ENCODE results near the gene DIP2C.
A peak's percentile ranks its signal among the peaks of the same experiment; 100 is the strongest.
"Not testable (repeated sequence)": the region's sequence is repeated elsewhere in the genome, so short reads cannot be mapped to it uniquely, and the experiment has no call there.

Gene DIP2C

DNA sequence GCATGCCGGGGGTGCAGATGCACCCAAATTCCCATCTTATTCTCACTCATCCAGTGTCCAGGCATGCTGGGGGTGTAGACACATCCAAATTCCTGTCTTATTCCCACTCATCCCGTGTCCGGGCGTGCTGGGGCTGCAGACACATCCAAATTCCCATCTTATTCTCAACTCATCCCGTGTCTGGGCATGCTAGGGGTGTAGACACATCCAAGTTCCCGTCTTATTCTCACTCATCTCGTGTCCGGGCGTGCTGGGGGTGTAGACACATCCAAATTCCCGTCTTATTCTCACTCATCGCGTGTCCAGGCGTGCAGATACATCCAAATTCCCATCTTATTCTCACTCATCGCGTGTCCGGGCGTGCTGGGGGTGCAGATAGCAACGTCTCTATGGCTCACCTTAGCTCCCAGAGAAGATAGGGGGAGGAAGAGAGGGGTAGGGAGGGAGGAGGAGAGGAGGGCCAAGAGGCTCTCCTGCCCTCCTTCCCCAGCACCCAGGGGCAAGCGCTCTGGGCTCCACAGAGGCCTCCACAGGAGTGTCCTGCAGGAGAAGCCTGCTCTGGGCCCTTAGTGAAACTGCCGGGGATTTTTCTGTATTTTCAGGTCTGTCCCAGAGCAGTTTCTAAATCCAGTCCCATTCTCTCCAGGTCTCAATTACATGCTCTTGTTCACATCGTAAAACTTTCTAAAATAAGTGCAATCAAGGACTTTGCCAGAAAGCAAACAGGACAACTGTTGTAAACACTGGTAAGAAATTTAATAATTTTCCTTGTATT is 210.8 kb downstream of the DIP2C start:
- no peak for DNase-seq (ENCODE audit: low spot score)

- no peak for DNase-seq (ENCODE audit: low spot score)
Observed at GRCh38 chr10:477620-478019, 211.8 kb downstream of the DIP2C start.

DNA sequence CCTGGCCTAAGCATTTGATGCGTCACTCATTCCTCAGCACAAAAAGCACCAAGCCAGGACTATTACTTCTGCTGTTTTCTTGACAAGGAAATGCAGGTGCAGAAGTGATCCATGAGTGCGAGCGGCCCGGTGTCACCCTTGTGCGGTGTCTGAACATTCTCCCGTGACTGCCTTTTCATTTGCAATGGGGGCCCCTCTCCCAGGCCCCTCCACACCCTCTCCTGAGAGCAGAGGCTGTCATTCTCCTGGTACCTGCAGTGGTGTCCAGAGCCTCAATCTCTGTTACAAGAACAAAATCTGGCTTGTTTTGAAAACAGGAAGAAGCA is 213.1 kb downstream of the DIP2C start:
- no peak for DNase-seq (ENCODE audit: low spot score)

GRCh38 chr10:475709-476454 is 213.6 kb downstream of the DIP2C start:
- no peak for DNase-seq (ENCODE audit: low spot score)

DNA sequence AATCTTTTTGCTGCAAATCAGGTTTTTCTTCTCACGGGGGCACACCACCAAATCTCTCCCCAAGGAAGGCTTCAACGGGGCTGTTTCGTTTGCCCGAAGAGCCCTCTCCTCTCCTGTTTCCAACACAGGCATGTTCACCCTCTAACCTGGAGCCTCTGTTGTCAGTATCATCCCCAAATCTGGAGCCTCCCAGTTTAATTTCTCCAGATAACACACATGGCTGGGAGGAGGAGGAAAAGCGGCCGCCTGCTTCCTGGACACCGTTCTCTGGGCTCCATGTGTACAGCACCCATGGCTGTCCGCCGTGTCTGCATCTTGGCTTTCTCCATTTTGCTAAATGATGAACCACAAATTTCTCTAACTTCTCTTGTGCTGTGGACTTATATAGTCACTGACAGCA is 214.5 kb downstream of the DIP2C start:
- DNase-seq (ENCODE audit: low spot score): no peak

GRCh38 chr10:474406-474805 is 215.1 kb downstream of the DIP2C start:
- no peak for DNase-seq (ENCODE audit: low spot score)

GRCh38 chr10:472241-472910 is 217.1 kb downstream of the DIP2C start:
- DNase-seq (ENCODE audit: low spot score): no peak

DNA sequence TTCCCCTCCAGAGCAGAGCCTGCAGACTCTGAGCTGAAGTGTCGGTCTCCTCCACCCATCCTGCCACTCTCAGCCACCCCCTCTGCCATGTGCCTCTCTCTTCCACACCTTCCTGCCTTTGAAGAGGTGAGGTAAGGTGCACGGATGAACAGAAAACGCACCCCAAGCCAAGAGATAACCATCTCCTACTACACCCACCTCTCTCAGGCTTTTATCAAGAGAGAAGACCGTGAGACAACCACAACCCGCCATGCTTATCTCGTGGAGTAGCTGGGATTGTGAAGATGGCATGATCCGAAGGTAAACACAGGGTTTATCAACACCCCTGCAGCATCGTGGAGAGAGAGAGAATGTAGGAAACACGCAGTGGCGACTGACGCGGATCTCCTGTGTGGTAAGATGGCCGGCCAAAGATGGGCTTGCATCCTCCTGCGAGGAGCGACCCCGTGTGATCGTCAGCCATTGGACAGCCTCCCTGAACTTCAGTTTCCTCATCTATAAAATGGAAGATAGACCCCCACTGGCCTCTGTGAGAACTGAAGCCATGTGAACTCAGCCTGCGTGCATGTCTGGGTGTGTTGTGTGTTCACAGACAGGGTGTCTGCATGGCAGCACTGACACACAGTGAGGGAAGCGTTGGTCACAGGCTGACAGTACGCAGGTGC is 219.0 kb downstream of the DIP2C start:
- peak; percentile 51 for DNase-seq (ENCODE audit: low spot score)

DNA sequence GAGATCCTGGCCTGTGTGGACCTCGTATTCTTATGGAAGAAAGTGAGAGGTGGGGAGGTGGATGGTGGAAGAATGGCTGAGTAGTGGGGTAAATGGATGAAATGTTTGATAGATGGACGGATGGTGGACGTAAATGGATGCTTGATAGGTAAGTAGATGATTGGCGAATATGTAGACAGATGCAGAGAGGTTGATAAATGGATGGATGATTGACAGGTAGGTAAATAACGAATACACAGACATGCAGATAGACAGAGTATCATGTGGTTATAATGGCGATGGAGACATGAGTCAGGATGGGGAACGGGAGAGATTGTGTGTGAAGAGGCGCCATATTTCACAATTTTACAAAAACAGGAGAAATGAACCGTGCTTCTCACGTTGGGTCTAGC is 219.5 kb downstream of the DIP2C start:
- no peak for DNase-seq (ENCODE audit: low spot score)

- DNase-seq (ENCODE audit: low spot score): no peak
Observed at GRCh38 chr10:459743-460142, 229.7 kb downstream of the DIP2C start.

DNA sequence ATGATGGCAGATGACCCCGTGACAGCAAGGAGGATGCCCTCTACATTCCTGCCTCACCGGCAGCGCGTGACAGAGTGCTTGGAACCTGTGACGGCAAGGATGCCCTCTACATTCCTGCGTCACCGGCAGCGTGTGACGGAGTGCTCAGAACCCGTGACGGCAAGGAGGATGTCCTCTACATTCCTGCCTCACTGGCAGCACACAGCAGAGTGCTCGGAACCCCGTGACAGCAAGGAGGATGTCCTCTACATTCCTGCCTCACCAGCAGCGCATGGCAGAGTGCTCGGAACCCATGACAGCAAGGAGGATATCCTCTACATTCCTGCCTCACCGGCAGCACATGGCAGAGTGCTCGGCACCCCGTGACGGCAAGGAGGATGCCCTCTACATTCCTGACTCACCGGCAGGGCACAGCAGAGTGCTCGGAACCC is 231.0 kb downstream of the DIP2C start:
- no peak for DNase-seq (ENCODE audit: low spot score)

DNA sequence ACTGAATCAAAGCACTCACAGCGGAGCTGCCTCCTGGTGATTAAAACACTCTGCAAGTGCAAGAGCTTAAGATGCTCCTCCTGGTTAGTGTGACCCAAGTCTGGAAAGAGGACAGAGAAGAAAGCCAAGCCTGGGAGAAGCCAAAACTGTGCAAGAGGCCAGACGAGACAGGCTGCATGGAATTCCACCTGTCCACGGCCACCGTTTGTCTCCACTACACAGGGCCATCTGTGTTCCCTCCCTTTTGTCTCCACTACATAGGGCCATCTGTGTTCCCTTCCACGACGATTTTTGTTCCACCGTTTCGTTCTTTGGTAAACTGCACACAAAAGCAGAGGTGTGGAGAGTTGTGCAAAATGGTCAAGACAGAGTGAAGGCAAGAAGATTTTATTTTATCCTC is 233.0 kb downstream of the DIP2C start:
- DNase-seq (ENCODE audit: low spot score): no peak

DNA sequence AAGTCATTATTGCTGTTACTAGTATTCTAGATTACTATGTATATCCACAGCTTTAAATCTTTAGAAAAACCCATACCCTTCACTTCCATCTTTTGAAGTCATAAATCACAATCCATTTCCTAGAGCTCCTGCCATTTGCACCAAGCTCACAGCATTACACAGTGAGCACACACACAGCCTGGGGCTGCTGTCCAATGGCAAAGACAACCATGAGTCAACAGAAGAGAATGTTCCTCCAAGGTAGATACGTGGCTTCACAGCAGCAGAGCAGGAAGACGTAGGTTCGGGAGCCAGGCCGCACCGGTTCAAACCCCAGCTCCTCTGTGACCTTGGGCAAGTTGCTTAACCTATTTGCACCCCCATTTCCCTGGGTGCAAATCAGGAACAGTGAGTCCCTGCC is 234.6 kb downstream of the DIP2C start:
- no peak for DNase-seq (ENCODE audit: low spot score)

DNA sequence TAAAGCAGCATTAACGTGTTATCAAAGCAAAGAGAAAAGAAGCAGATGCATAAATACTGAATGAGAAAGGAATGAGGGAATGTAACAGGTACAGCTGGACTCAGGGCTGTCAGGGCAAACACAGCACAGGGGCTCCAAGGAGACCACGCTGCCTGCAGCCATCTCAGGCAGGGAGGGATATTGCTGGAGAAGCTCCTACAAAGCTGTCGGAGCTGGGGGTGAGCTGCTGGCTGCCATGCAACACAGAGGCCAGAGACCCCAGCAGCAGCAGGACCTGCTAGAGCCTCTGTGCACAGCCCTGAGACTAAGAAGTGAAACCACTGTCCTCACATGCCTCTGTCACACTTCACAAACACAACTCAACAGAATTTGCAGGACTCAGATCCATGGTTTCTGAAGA is 235.8 kb downstream of the DIP2C start:
- no peak for DNase-seq (ENCODE audit: low spot score)

DNA sequence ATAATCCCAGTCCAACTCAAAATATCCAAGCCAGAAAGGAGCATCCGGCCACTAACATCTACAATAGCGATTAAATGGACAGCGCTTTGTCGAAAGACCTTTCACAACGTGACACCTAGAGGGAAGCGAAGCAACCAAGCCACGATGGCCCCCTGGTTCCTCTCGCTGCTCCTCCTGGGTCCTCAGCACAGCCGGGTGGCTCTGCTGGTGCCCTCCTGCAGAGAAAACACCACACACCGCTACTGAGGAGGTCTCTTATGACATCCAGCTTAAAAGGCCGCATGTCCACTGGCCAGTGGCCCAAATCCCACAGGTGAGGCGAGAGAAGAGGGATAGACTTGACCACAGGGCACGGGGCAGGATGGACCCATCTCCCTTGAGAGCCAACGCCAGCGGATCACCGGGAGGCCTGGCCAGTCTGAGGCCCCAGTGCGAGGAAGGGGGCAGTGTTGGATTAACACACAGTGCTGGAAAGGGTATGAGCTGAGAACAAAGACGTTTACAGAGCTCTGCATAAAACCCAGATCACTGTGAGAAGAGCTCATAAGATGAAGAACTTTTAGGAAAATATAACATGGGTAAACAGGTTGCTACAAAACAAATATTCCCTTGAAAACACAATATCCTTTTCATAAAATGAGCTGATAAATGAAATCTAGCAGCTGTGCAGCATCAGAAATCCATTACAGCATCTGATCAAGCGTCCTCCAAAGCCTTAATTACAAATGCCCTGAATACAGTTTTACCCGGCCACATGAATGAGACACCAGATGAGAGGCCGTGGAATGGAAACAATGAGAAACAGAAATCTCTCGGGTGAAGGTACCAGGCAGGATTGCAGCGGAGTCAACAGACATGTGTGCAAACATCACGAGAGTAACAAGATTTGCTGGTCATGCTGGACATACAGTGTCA is 236.7 kb downstream of the DIP2C start:
- no peak for DNase-seq (ENCODE audit: low spot score)

DNA sequence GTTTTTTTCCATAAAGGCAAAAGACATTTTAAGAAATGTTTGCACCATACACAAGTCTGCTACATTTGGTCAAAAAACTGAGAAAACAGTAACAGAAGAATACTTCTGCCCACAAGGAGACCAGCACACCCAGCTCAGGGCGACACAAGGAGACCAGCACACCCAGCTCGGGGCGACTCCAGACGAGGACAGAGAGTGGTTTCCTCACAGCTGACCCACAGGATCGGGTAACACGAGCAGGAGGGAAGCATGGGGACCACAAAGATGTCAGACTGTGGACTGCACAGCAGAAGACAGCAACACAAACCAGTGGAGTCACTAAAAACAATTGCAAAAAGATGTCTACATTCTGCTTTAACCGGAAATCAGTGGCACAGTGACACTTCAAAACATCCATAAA is 237.6 kb downstream of the DIP2C start:
- no peak for DNase-seq (ENCODE audit: low spot score)

DNA sequence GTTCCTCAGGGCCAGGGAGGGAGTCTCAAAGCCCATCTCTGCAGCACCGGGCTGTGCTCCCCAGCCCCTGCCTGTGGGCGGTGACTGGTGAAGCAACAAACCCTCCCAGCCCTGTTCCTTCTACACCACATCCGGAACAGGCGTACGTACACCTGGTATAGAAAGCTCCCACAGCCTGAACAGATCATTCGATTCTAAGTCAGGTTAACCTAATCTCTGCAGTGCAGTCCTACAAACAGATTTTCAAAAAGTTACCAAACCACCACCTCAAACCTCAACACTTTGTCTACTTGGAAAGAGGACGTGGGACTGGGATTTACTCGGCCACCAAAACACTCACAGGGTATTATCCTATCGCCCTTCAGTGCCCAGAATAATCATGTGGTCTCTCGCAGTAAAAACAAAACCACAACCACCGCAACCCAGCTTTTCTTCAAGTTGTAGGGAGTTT is 238.4 kb downstream of the DIP2C start:
- DNase-seq (ENCODE audit: low spot score): peak; percentile 64

DNA sequence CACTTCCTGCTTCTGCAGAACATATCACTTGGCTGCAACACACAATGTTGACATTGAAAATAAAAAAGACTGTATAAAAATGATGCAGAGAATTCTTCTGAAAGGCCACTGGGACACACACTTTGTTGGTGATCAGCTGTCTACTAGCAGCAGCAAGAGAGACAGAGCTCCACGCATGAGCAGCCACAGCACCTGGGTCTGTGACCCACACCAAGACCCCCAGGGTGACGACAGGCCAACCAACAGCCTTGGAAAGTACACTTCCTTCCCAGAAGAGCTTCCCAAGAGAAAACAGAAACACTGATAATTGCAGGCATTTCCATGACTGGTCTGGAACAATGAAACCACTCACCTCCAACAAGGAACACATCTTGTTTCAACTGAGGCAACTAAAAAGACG is 239.0 kb downstream of the DIP2C start:
- DNase-seq (ENCODE audit: low spot score): no peak

DNA sequence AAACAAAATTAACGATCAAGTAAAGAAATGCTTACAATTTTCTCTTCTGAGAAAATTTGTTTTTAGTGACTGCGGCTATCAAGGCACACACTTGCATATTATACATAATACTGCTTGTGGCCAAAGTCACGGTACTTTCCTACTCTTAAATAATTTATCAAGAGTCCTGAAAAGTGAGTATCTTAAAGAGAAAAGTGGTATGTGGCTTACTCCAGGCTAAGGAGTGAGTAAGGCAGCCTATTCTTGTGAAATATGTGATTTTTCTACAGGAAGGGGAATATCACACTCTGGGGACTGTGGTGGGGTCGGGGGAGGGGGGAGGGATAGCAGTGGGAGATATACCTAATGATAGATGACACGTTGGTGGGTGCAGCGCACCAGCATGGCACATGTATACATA is 240.1 kb downstream of the DIP2C start:
- DNase-seq (ENCODE audit: low spot score): not testable (repeated sequence)

DNA sequence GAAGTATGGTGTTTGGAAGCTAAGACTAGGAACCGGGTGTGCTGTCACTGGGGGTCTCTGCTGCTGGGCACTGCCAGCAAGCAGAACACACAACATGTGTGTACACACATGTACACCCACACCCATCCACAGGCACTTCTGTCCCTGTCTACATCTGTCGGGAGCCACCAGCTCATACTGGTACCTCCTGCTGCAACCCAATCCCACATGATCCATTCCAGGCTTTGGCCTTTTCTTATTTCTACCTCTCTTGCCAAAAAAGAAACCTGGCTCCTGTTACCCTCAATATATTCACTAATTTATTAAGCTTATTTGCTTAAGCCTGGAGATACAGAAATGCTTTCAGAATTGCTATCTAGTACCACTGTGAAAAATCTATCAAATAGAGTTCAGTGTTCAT is 246.0 kb downstream of the DIP2C start:
- no peak for DNase-seq (ENCODE audit: low spot score)

GRCh38 chr10:442209-442608 is 247.3 kb downstream of the DIP2C start:
- DNase-seq (ENCODE audit: low spot score): no peak

- no peak for DNase-seq (ENCODE audit: low spot score)
Observed at GRCh38 chr10:441659-442058, 247.8 kb downstream of the DIP2C start.

All from CD4-positive, alpha-beta T cell treated with Interleukin-15 for 4 hours (primary cell).